A673 (cell line): ENCODE results near the gene CYBA.

Experiments
- CTCF ChIP-seq: fragments of 300-800, 200-600 bp; sonication (generic); conservative IDR thresholded peaks from 2 replicates; pipeline ENCODE4 v1.5.1; 2017; ENCODE audit warnings: low read depth, mild to moderate bottlenecking, antibody characterized with exemption, low read length, moderate library complexity, mixed read lengths
- EZH2 ChIP-seq: fragments of 200-600 bp; sonication (generic); IDR thresholded peaks from 2 replicates; pipeline ENCODE4 v1.6.1; 2017; ENCODE audit warnings: borderline replicate concordance, low read depth, mild to moderate bottlenecking, mixed read lengths, antibody characterized with exemption, low read length; ENCODE audit not compliant: poor library complexity, severe bottlenecking

DNA sequence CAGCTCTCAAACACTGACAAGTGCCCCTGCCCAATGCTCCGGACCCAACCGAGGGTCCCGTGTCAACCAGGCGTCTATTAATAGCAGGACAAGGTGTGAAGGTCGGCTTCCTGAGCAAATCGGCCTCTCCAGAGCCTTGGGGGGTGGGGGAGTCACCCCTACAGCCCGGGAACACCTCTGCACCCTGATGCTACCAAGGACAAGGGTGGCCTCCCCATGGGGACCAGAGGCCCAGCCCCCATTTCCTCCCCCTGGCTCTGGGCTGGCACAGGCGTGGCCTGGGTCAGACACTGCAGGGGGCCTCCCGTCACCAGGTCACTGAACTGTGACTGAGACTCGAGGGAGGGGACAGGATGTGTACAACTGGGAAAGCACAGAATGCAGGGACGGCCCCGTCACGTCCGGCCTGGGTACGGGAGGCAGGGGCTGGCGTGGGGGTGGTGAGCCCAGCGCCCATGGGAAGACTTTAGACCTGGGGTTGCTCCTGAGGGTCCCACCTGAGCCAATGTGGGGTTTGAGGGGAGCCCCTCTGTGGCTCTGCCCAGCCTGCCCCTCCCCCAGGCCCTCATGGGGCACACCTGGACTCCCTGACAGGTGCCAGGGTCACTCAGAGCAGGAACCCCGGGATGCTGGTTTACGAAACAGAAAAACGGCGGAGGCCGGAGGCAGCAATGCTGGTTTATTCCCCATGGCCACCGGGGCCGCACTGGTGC, 579 bp upstream of the CYBA start:
- TF ChIP-seq CTCF (no peak), EZH2 (no peak)
